Measurements from ENCODE around the gene NBPF20.
"Not testable (repeated sequence)": the region's sequence is repeated elsewhere in the genome, so short reads cannot be mapped to it uniquely, and the experiment has no call there.

DNA sequence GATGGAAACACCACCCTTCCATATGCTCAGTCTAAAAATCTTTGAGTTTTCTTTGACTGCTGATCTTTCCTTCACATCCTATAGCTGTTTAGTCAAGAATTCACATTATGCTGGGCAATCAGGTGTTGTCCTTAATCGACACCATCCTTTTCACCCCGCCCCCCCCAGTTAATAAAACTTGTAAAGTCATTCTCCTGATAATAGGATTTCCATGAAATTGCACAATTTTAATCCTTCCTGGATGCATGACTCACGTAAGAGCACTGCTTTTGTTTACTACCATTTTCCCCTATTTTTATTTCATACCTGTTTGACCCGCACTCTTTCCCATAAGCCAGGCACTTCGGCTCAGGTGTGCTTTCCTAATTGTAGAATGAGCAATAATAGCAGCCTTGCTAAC is 16.9 kb upstream of the NBPF20 start:
- not testable (repeated sequence) for TF ChIP-seq CTCF (IDR thresholded peaks at IDR 0.05); POLR2AphosphoS5 (IDR thresholded peaks at IDR 0.05; ENCODE audit: low read depth, low read length); EP300 (IDR thresholded peaks at IDR 0.05; ENCODE audit: borderline replicate concordance in 1 of 2, low read depth in 1 of 2, low read length in 1 of 2); USF2 (IDR thresholded peaks at IDR 0.05; ENCODE audit: borderline replicate concordance, low read depth, low read length); MAX (IDR thresholded peaks at IDR 0.05; ENCODE audit: low read depth); GABPA (IDR thresholded peaks at IDR 0.05; ENCODE audit: low read depth); FOXJ3 (CRISPR knock-in tag; IDR thresholded peaks at IDR 0.05); TAF1 (IDR thresholded peaks at IDR 0.05; ENCODE audit: borderline replicate concordance, low read depth, low read length); FOXM1 (IDR thresholded peaks at IDR 0.05; ENCODE audit: low read depth); GATA2 (CRISPR knock-in tag; IDR thresholded peaks at IDR 0.05); MEF2A (IDR thresholded peaks at IDR 0.05; ENCODE audit: borderline replicate concordance, low read depth); NRF1 (IDR thresholded peaks at IDR 0.05; ENCODE audit: low read depth, low read length); CHD2 (IDR thresholded peaks at IDR 0.05; ENCODE audit: low read length, partially characterized antibody)

All from SK-N-SH (cell line).